NT2/D1 (cell line): ENCODE data around the gene CCR6.

Experiments
- DNase-seq: peaks from one replicate; pipeline ENCODE4 v3.0.0-alpha.2; 2011; ENCODE audit warnings: low read depth, low spot score
- H3K27me3 ChIP-seq: 2 replicates; pipeline ENCODE4 v1.6.0; 2011; ENCODE audit warnings: mild to moderate bottlenecking; ENCODE audit not compliant: insufficient read length, insufficient read depth
- H3K36me3 ChIP-seq: 2 replicates; pipeline ENCODE4 v1.6.1; 2011; ENCODE audit warnings: mild to moderate bottlenecking, low read length, mixed read lengths; ENCODE audit not compliant: insufficient read depth, insufficient read length
- H3K4me1 ChIP-seq: 2 replicates; pipeline ENCODE4 v1.5.1; 2011; ENCODE audit not compliant: insufficient read depth, insufficient read length
- H3K4me3 ChIP-seq: 2 replicates; pipeline ENCODE4 v1.5.1; 2011; ENCODE audit warnings: low read depth; ENCODE audit not compliant: insufficient read length
- H3K9ac ChIP-seq: 2 replicates; pipeline ENCODE4 v1.6.0; 2011; ENCODE audit warnings: low read depth; ENCODE audit not compliant: insufficient read length
- H3K9me3 ChIP-seq: 2 replicates; pipeline ENCODE4 v1.5.1; 2011; ENCODE audit warnings: mild to moderate bottlenecking, low read length; ENCODE audit not compliant: insufficient read depth
- SUZ12 ChIP-seq: IDR thresholded peaks from 2 replicates; pipeline ENCODE4 v1.6.1; 2011; ENCODE audit not compliant: insufficient read length, insufficient read depth; ENCODE audit errors: extremely low read depth
- YY1 ChIP-seq: IDR thresholded peaks from 2 replicates; pipeline ENCODE4 v1.6.1; 2011; ENCODE audit not compliant: insufficient read length, insufficient read depth
- ZNF274 ChIP-seq: IDR thresholded peaks from 2 replicates; pipeline ENCODE4 v1.6.1; 2011; ENCODE audit warnings: mild to moderate bottlenecking, low read depth, low read length

Gene CCR6

DNA sequence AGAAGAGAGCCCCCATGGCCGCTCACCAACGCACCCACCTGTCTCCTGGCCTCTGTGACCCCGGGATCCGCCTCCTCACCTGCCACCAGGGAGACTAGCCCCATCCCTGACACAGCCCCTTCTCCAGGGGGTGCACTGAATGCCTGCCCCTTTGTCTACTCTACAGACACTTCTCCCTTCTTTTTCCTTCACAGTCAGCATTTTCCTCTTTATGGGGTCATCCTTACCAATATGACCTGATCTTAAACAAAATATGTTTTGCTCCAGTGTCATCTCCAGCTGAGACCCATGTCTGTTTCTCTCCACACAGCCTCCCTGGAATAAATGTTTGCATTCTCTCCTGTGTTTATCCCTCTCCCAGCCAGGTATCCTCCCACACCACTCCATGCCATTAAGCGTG is 14.6 kb upstream of the CCR6 start:
- no peak overlapping the region for H3K9ac ChIP-seq
- H3K9me3 ChIP-seq, result no peaks in the 10 kb centered on the region
- H3K27me3 ChIP-seq, result no peaks in the 10 kb centered on the region
- no peaks in the 10 kb centered on the region for H3K4me1 ChIP-seq
- TF ChIP-seq SUZ12 (no peak), ZNF274 (no peak), YY1 (no peak)
- H3K4me3 ChIP-seq, result no peak overlapping the region
- DNase-seq, result no peak
- no peaks in the 10 kb centered on the region for H3K36me3 ChIP-seq

DNA sequence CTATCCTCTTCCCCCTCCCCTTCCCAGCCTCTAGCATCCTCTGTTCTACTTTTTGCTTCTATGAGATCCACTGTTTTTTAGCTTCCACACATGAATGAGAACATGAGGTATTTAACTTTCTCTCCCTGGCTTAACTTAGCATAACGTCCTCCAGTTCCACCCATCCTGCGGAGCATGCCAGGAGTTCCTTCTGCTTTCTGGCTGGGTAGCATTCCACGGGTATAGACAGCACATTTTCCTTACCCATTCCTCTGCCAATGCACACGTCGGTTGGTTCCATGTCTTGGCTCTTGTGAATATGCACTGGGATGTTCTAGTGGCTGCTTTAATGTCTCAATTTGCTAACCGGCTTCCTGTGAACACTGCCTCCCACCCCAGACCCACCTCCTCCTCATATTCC is 13.2 kb upstream of the CCR6 start:
- Histone ChIP-seq H3K9ac (no peak overlapping the region), H3K27me3 (no peaks in the 10 kb centered on the region), H3K36me3 (no peaks in the 10 kb centered on the region), H3K4me3 (no peak overlapping the region), H3K9me3 (no peaks in the 10 kb centered on the region), H3K4me1 (no peaks in the 10 kb centered on the region)
- TF ChIP-seq YY1 (no peak), ZNF274 (no peak), SUZ12 (no peak)
- no peak for DNase-seq

DNA sequence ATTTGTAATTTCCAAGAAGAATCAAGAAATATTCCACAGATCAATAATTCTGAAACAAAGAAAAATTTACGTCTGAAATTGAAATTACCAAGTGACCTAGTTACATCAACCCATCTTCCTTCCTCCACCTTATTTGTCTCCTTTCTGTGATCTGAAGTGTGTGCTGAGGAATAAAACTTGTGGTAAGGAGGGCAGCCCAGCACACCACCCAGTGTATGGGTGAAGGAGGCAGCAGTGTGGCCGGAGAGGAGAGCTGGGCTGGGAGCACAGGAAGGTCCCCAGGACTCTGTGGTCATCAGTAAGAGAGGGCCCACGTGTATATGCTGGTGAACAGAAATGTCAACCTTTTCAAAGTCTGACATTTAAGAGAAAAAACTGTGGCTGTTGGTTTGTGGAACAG is 11.3 kb upstream of the CCR6 start:
- DNase-seq, result no peak
- TF ChIP-seq SUZ12 (no peak), YY1 (no peak), ZNF274 (no peak)
- Histone ChIP-seq H3K4me1 (no peaks in the 10 kb centered on the region), H3K9ac (no peak overlapping the region), H3K36me3 (no peaks in the 10 kb centered on the region), H3K9me3 (no peaks in the 10 kb centered on the region), H3K4me3 (no peak overlapping the region), H3K27me3 (no peaks in the 10 kb centered on the region)

DNA sequence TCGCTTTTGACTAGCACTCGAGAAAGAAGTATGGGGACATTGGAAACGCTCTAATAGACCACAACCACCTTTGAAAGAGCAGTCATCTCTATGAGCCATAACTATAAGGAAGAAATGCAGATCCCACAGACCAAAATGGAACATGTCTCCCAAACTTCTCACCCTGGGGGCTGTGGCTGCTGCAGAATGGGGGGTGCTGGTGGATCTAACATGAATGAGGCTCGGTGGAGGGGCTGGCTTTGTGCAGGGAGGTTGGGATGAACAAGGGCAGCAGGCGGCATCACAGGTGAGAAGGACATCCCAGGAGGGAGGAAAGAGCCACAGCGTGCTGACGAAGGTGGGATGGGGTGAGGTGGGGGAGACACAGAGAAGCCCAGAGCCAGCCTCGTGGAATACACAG is 10.5 kb upstream of the CCR6 start:
- Histone ChIP-seq H3K9ac (no peak overlapping the region), H3K27me3 (no peaks in the 10 kb centered on the region), H3K36me3 (no peaks in the 10 kb centered on the region), H3K4me3 (no peak overlapping the region), H3K4me1 (no peaks in the 10 kb centered on the region), H3K9me3 (no peaks in the 10 kb centered on the region)
- no peak for DNase-seq
- TF ChIP-seq YY1 (no peak), SUZ12 (no peak), ZNF274 (no peak)

DNA sequence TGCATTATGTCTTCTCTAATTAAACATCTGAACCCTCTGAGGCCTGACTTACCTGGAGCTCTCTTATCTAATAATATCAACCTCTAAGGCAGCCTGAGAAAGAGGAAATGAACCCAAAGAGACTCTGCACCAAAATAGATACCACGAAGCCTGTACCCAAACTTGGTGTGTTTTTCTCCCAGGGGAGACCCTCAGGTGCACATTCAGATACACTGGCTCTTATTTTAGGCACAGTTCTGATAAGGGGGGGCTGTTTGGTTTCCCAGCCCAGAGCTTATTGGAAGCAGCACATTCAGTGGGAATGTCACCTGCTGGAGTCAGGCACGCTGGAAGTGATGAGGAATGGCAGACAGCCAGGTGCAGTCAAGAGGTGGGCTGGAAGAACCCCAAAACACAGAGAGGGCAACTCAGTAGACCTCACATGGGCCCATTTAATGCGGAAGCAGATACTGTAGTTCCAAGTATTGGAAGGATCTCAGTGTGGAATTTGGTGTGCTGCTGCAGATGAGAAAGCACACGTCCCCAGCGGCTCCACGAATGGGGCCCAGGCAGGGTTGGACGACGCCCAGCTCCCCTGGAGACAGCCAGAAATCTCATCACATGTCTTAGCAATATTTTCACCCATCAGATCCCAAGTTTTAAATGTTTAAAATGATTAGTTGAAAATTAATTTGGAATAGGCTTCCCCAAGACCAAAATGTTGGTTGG is 9.7 kb upstream of the CCR6 start:
- Histone ChIP-seq H3K27me3 (no peaks in the 10 kb centered on the region), H3K9ac (no peak overlapping the region), H3K36me3 (no peaks in the 10 kb centered on the region), H3K4me3 (no peak overlapping the region), H3K4me1 (no peaks in the 10 kb centered on the region), H3K9me3 (no peaks in the 10 kb centered on the region)
- no peak for DNase-seq
- TF ChIP-seq YY1, result no peak
- no peak for TF ChIP-seq SUZ12
- TF ChIP-seq ZNF274, result no peak

DNA sequence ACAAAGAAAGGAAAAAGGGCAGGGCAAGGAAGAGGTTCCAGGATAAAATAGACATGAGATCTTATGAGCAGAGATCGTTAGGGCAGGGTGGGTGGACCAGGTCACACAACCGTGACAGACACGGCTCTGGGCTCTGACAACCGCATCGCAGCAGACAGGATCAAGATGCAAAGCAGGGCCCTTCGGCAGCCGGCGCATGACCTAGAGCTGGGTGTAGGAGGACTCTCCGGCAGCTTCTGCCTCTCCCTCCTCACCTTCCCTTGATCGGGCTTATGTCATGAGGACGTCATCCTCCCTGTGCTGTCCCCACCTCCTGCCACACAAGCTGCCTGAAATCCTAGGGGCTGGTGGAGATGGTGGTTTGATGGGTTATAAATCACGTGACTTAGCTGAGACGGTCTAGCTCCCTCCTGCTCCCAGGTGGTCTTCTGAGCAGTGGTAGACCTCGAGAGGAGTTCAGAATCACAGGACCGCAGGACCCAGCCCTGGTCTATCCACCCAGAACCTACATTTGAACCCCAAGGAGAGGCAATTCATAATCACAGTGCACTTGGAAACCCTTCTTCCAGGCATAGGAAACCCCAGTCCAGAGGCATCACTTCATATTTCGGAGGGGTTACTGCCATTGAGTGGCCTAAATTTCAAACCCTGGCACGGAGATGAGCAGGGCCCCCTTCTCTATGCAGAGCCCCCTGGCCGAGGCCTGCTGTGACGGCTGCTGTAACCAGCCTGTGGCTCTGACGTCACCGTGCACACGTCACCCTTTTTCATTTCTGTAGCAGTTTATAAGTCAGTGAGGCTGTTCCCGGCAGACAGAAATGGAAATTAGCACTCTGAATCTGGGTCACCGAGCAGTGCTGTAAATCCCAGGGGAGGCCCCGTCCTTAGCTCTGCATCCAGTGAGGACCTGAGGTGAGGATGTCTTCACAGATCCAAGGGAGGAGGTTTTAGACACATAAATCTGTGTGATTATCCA is 8.7 kb upstream of the CCR6 start:
- no peaks in the 10 kb centered on the region for H3K27me3 ChIP-seq
- H3K4me3 ChIP-seq, result no peak overlapping the region
- no peak for DNase-seq
- no peaks in the 10 kb centered on the region for H3K9me3 ChIP-seq
- H3K4me1 ChIP-seq, result no peaks in the 10 kb centered on the region
- no peak overlapping the region for H3K9ac ChIP-seq
- no peaks in the 10 kb centered on the region for H3K36me3 ChIP-seq
- TF ChIP-seq SUZ12 (no peak), YY1 (no peak), ZNF274 (no peak)

DNA sequence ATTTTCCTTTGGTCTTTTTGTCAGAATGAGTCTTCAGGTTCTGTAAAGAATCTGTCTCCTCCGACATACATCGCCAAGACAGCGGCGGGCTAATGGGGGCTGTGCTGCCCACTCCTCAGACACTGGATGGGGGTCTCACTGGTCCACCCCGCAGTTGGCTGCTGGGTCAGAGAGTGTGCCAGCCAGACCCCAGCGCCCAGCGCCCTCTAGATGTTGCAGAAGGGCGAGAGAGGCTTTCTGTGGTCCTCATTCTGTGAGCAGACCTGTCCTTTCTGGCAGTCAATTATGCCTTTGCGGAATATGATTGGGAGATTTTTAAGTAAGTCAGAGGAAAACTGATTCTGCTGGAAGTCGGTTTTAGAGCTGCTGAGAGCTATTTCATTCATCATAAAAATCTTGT is 7.8 kb upstream of the CCR6 start:
- DNase-seq, result no peak
- no peaks in the 10 kb centered on the region for H3K27me3 ChIP-seq
- TF ChIP-seq ZNF274 (no peak), YY1 (no peak), SUZ12 (no peak)

More for the DNA sequence above, 7.8 kb upstream of the CCR6 start:
- Histone ChIP-seq H3K4me3 (no peak overlapping the region), H3K36me3 (no peaks in the 10 kb centered on the region), H3K9me3 (peaks cover 4% of the 10 kb centered on the region; the same call in 1 of the 2 replicates), H3K4me1 (no peaks in the 10 kb centered on the region), H3K9ac (no peak overlapping the region)
